Measurements from ENCODE around the gene NIPAL3. TPM values are rescaled to one million over a fixed set of nuclear protein-coding genes. Genes with fewer than 3 reads are reported as not detected.
"Not testable (repeated sequence)": the region's sequence is repeated elsewhere in the genome, so short reads cannot be mapped to it uniquely, and the experiment has no call there.

Gene NIPAL3
- polyA plus RNA-seq, 1 donor from 2014 or later: 9.6 TPM

- H3F3A ChIP-seq (ENCODE audit: insufficient read depth, low read length, poor library complexity, severe bottlenecking): no peaks in the 10 kb centered on the region
- no peaks in the 10 kb centered on the region for H3K36me3 ChIP-seq (ENCODE audit: insufficient read depth, low read length)
- no peaks in the 10 kb centered on the region for H3K27me3 ChIP-seq (ENCODE audit: insufficient read depth, low read depth, low read length)
- no peaks in the 10 kb centered on the region for H3K9me2 ChIP-seq (ENCODE audit: insufficient read depth, low read length)
- no peak overlapping the region for H3K4me2 ChIP-seq (ENCODE audit: low read length)
- no peaks in the 10 kb centered on the region for H4K20me1 ChIP-seq (ENCODE audit: insufficient read depth)
- H3K9ac ChIP-seq (ENCODE audit: low read length): no peak overlapping the region
- no peak overlapping the region for H3K27ac ChIP-seq (ENCODE audit: low read length)
- no peaks in the 10 kb centered on the region for H3K9me3 ChIP-seq (ENCODE audit: low read length)
- H2AFZ ChIP-seq (ENCODE audit: low read depth, low read length): no peak overlapping the region
- no peak overlapping the region for H3K4me3 ChIP-seq (ENCODE audit: low read length)
- H3K79me2 ChIP-seq (replicated peaks; ENCODE audit: insufficient read depth, low read length): no peaks in the 10 kb centered on the region
- TF ChIP-seq EP300 (conservative IDR thresholded peaks at IDR 0.05; ENCODE audit: poor library complexity, severe bottlenecking) (no peak), REST (IDR thresholded peaks at IDR 0.05; ENCODE audit: borderline replicate concordance) (no peak), RAD21 (conservative IDR thresholded peaks at IDR 0.05) (no peak), MXI1 (conservative IDR thresholded peaks at IDR 0.05; ENCODE audit: poor library complexity, severe bottlenecking) (no peak), EZH2 (IDR thresholded peaks at IDR 0.05; ENCODE audit: borderline replicate concordance, insufficient read depth, low read length, poor library complexity, severe bottlenecking) (no peak)
Observed at GRCh38 chr1:24514946-24515345, 99.3 kb downstream of the NIPAL3 start.

GRCh38 chr1:24515671-24516209 lies 100.1 kb downstream of the NIPAL3 start:
- not testable (repeated sequence) for H2AFZ ChIP-seq (ENCODE audit: low read depth, low read length); H3K36me3 ChIP-seq (ENCODE audit: insufficient read depth, low read length); H3K27ac ChIP-seq (ENCODE audit: low read length); H3K79me2 ChIP-seq (replicated peaks; ENCODE audit: insufficient read depth, low read length); H3K9ac ChIP-seq (ENCODE audit: low read length); H3F3A ChIP-seq (ENCODE audit: insufficient read depth, low read length, poor library complexity, severe bottlenecking); H3K27me3 ChIP-seq (ENCODE audit: insufficient read depth, low read depth, low read length); H4K20me1 ChIP-seq (ENCODE audit: insufficient read depth); H3K4me2 ChIP-seq (ENCODE audit: low read length); H3K9me2 ChIP-seq (ENCODE audit: insufficient read depth, low read length); H3K4me3 ChIP-seq (ENCODE audit: low read length); H3K9me3 ChIP-seq (ENCODE audit: low read length)

DNA sequence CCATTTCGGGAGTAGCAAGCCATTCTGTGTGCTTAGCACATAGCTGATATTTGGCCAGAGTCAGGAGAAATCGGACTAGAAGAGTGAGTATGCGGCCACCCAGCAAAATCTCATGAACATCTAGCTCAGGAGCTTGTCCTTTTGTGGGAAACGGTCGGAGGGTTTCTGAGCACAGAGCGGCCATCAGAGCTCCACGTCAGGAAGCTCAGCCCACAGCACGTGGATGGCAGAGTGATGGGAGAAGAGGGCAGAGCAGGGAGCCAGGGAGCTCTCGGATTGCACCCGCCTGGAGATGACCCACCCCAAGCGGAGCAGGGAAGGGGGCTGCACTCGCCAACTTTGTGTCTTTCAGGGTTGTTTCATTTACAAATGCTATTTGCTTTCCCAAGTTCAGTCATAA lies 100.9 kb downstream of the NIPAL3 start:
- TF ChIP-seq EP300 (conservative IDR thresholded peaks at IDR 0.05; ENCODE audit: poor library complexity, severe bottlenecking) (no peak), POLR2AphosphoS5 (IDR thresholded peaks at IDR 0.05) (no peak), REST (IDR thresholded peaks at IDR 0.05; ENCODE audit: borderline replicate concordance) (no peak), TAF1 (IDR thresholded peaks at IDR 0.05; ENCODE audit: low read depth) (no peak)
- Histone ChIP-seq H2AFZ (ENCODE audit: low read depth, low read length) (no peak overlapping the region), H3K4me2 (ENCODE audit: low read length) (no peak overlapping the region), H3K9me2 (ENCODE audit: insufficient read depth, low read length) (no peaks in the 10 kb centered on the region), H4K20me1 (ENCODE audit: insufficient read depth) (no peaks in the 10 kb centered on the region), H3K9ac (ENCODE audit: low read length) (no peak overlapping the region), H3K27me3 (ENCODE audit: insufficient read depth, low read depth, low read length) (no peaks in the 10 kb centered on the region), H3K9me3 (ENCODE audit: low read length) (no peaks in the 10 kb centered on the region), H3K4me3 (ENCODE audit: low read length) (no peak overlapping the region), H3K79me2 (replicated peaks; ENCODE audit: insufficient read depth, low read length) (no peaks in the 10 kb centered on the region), H3K36me3 (ENCODE audit: insufficient read depth, low read length) (no peaks in the 10 kb centered on the region), H3K27ac (ENCODE audit: low read length) (no peak overlapping the region), H3F3A (ENCODE audit: insufficient read depth, low read length, poor library complexity, severe bottlenecking) (no peaks in the 10 kb centered on the region)
